ENCODE results near the gene TMX1. TPM values are rescaled to one million over a fixed set of nuclear protein-coding genes. Genes with fewer than 3 reads are reported as not detected.

The TMX1 gene
- total and polyA plus RNA-seq, 10 of the 15 experiments (the other 5 are each of a cell fraction or from before 2014, with no cell fraction given), result 29.1 to 152 (median 52.0) TPM

GRCh38 chr14:51293912-51294389, 53.9 kb downstream of the TMX1 start:
- no peak overlapping the region for H3K27ac ChIP-seq (ENCODE audit: control insufficient read depth, insufficient read depth)
- H3K4me3 ChIP-seq, result no peak overlapping the region
- H3K79me2 ChIP-seq (ENCODE audit: control insufficient read depth, insufficient read depth, low read length), result no peaks in the 10 kb centered on the region
- no peak overlapping the region for H3K4me2 ChIP-seq (ENCODE audit: control insufficient read depth, insufficient read depth)
- no peaks in the 10 kb centered on the region for H3K36me3 ChIP-seq (ENCODE audit: control insufficient read depth in 2 of 2, insufficient read depth in 2 of 2, low read length in 1 of 2)
- no peak for FAIRE-seq
- in situ Hi-C loops (cut with MboI), result no loop called here
- intact Hi-C loops (cut with micrococcal nuclease; ENCODE audit: unreplicated experiment), result no loop called here
- no peak overlapping the region for H3K9ac ChIP-seq (ENCODE audit: control insufficient read depth, insufficient read depth, low read length)
- no peak for DNase-seq (ENCODE audit: low read depth, low spot score)
- no peaks in the 10 kb centered on the region for H4K20me1 ChIP-seq (ENCODE audit: control insufficient read depth, insufficient read depth)
- no peaks in the 10 kb centered on the region for H3K27me3 ChIP-seq (replicated peaks in 1 of 2; ENCODE audit: control insufficient read depth in 2 of 2, insufficient read depth in 2 of 2, low read length in 1 of 2)
- H3K9me3 ChIP-seq (replicated peaks; ENCODE audit: control insufficient read depth, insufficient read depth, low read length), result no peaks in the 10 kb centered on the region
- TF ChIP-seq POLR2AphosphoS5 (IDR thresholded peaks at IDR 0.05; ENCODE audit: low read length) (no peak), RELA (IDR thresholded peaks at IDR 0.05; ENCODE audit: borderline replicate concordance, partially characterized antibody) (no peak), RFX5 (IDR thresholded peaks at IDR 0.05; ENCODE audit: low read depth, low read length) (no peak), CBX5 (IDR thresholded peaks at IDR 0.05; ENCODE audit: low read depth) (no peak)
- H3K4me1 ChIP-seq (ENCODE audit: control insufficient read depth, insufficient read depth, low read length), result peaks cover 11% of the 10 kb centered on the region
- WGBS (ENCODE audit: insufficient coverage, insufficient replicate concordance, low lambda C conversion rate, missing lambda C conversion rate), result 87% methylated on average over 6 of the region's 6 CpGs
- no peak for ATAC-seq
- POLR2A ChIA-PET, result no interaction called here
- RAD21 ChIA-PET (ENCODE audit: unreplicated experiment), result no interaction called here
- no peak overlapping the region for H2AFZ ChIP-seq (ENCODE audit: control insufficient read depth, low read depth, low read length)
- BruUV-seq (replicated peaks), result no TSS peak
- SMC1A ChIA-PET (ENCODE audit: uncharacterized antibody, unreplicated experiment), result interaction anchor here (0.7 to 2.2 kb wide), 2 partner anchors 9 to 11 kb away, joined by 3 to 8 read pairs; no protein-coding TSS in a partner anchor
- CTCF ChIA-PET, result interaction anchor here (0.7 kb wide), 1 partner anchor 12 kb away, joined by 3 read pairs; no protein-coding TSS in a partner anchor

GRCh38 chr14:51294951-51295525, 55.0 kb downstream of the TMX1 start:
- WGBS (ENCODE audit: insufficient coverage, insufficient replicate concordance, low lambda C conversion rate, missing lambda C conversion rate), result 53% methylated on average over 6 of the region's 6 CpGs
- no peak overlapping the region for H3K4me3 ChIP-seq
- ATAC-seq (peak; percentile 73), DNase-seq (ENCODE audit: low read depth, low spot score) (no peak), FAIRE-seq (no peak)
- in situ Hi-C loops (cut with MboI), result no loop called here
- ChIA-PET POLR2A (no interaction called here), CTCF (no interaction called here), RAD21 (ENCODE audit: unreplicated experiment) (no interaction called here), SMC1A (ENCODE audit: uncharacterized antibody, unreplicated experiment) (interaction anchor here (0.6 to 2.2 kb wide), 2 partner anchors 12 to 56 kb away, joined by 4 to 8 read pairs; no protein-coding TSS in a partner anchor)
- no peaks in the 10 kb centered on the region for H3K27me3 ChIP-seq (replicated peaks in 1 of 2; ENCODE audit: control insufficient read depth in 2 of 2, insufficient read depth in 2 of 2, low read length in 1 of 2)
- no peaks in the 10 kb centered on the region for H3K9me3 ChIP-seq (replicated peaks; ENCODE audit: control insufficient read depth, insufficient read depth, low read length)
- no peak overlapping the region for H3K9ac ChIP-seq (ENCODE audit: control insufficient read depth, insufficient read depth, low read length)
- H3K79me2 ChIP-seq (ENCODE audit: control insufficient read depth, insufficient read depth, low read length), result no peaks in the 10 kb centered on the region
- no peak overlapping the region for H3K27ac ChIP-seq (ENCODE audit: control insufficient read depth, insufficient read depth)
- BruUV-seq (replicated peaks), result no TSS peak
- intact Hi-C loops (cut with micrococcal nuclease; ENCODE audit: unreplicated experiment), result no loop called here
- H2AFZ ChIP-seq (ENCODE audit: control insufficient read depth, low read depth, low read length), result no peak overlapping the region; the same call in 1 of the 2 replicates
- H3K36me3 ChIP-seq (ENCODE audit: control insufficient read depth in 2 of 2, insufficient read depth in 2 of 2, low read length in 1 of 2), result no peaks in the 10 kb centered on the region
- no peaks in the 10 kb centered on the region for H4K20me1 ChIP-seq (ENCODE audit: control insufficient read depth, insufficient read depth)
- H3K4me1 ChIP-seq (ENCODE audit: control insufficient read depth, insufficient read depth, low read length), result peaks cover 11% of the 10 kb centered on the region
- H3K4me2 ChIP-seq (ENCODE audit: control insufficient read depth, insufficient read depth), result peak overlapping the region; percentile 30; the same call in 1 of the 2 replicates
- TF ChIP-seq SREBF1 (IDR thresholded peaks at IDR 0.05; ENCODE audit: low read length) (no peak), SRF (IDR thresholded peaks at IDR 0.05; ENCODE audit: low read depth in 2 of 2, low read length in 2 of 2) (no peak), MEF2A (IDR thresholded peaks at IDR 0.05; ENCODE audit: insufficient read depth, low read depth, low read length) (no peak), YBX1 (IDR thresholded peaks at IDR 0.05) (no peak), CREM (IDR thresholded peaks at IDR 0.05; ENCODE audit: low read depth) (0 out of 2 replicates have a peak, but pooled peaks have one; percentile 37), WRNIP1 (IDR thresholded peaks at IDR 0.05; ENCODE audit: borderline replicate concordance, low read depth, low read length) (no peak), NR2F1 (conservative IDR thresholded peaks at IDR 0.05) (no peak), NFIC (IDR thresholded peaks at IDR 0.05; ENCODE audit: low read depth, low read length) (0 out of 2 replicates have a peak, but pooled peaks have one; percentile 25), ZNF592 (IDR thresholded peaks at IDR 0.05) (no peak), BCL11A (IDR thresholded peaks at IDR 0.05; ENCODE audit: low read depth, low read length) (0 out of 2 replicates have a peak, but pooled peaks have one; percentile 35), CHD1 (IDR thresholded peaks at IDR 0.05; ENCODE audit: low read depth, low read length) (no peak), IRF4 (IDR thresholded peaks at IDR 0.05; ENCODE audit: low read depth, low read length) (peak; percentile 72; the same call in 1 of the 2 replicates)
